NCI-H1092 treated with DMSO at 0.1 percent for 48 hours (cell line): ENCODE measurements around the gene NEIL1.

ENCODE experiments used
- DNase-seq: peaks from one replicate; lab custom pipeline; 2025; lab: John Stamatoyannopoulos, UW

The NEIL1 gene

GRCh38 chr15:75356517-75356916 is 9.7 kb downstream of the NEIL1 start:
- DNase-seq = no peak

- DNase-seq = no peak
These were observed 11.3 kb downstream of the NEIL1 start for GRCh38 chr15:75357976-75358673.

- DNase-seq = no peak
These were observed 12.1 kb downstream of the NEIL1 start for GRCh38 chr15:75358771-75359536.

- no peak for DNase-seq
These were observed 12.9 kb downstream of the NEIL1 start for GRCh38 chr15:75359537-75360250.

- no peak for DNase-seq
These were observed 13.6 kb downstream of the NEIL1 start for GRCh38 chr15:75360391-75360790.

GRCh38 chr15:75360856-75361255 is 14.0 kb downstream of the NEIL1 start:
- DNase-seq = no peak

GRCh38 chr15:75361361-75361988 is 14.6 kb downstream of the NEIL1 start:
- no peak for DNase-seq

GRCh38 chr15:75361989-75362641 is 15.3 kb downstream of the NEIL1 start:
- DNase-seq = no peak

GRCh38 chr15:75362642-75363249 is 15.9 kb downstream of the NEIL1 start:
- DNase-seq = no peak

GRCh38 chr15:75363786-75364185 is 16.9 kb downstream of the NEIL1 start:
- DNase-seq = no peak

GRCh38 chr15:75364881-75365280 is 18.0 kb downstream of the NEIL1 start:
- no peak for DNase-seq

GRCh38 chr15:75366163-75366562 is 19.3 kb downstream of the NEIL1 start:
- no peak for DNase-seq

GRCh38 chr15:75367006-75367405 is 20.2 kb downstream of the NEIL1 start:
- DNase-seq = no peak

GRCh38 chr15:75367406-75367912 is 20.6 kb downstream of the NEIL1 start:
- DNase-seq = no peak

- peak; percentile 85 for DNase-seq
These were observed 21.3 kb downstream of the NEIL1 start, which contains the start of gene MAN2C1 for GRCh38 chr15:75367913-75368688. MAN2C1 (minus strand) TSS chr15:75368607; CDS start chr15:75368583, 24 bp downstream.

GRCh38 chr15:75368689-75369239 is 21.9 kb downstream of the NEIL1 start:
- DNase-seq = peak; percentile 27

- DNase-seq = no peak
These were observed 23.2 kb downstream of the NEIL1 start for GRCh38 chr15:75369897-75370581.

- no peak for DNase-seq
These were observed 24.6 kb downstream of the NEIL1 start for GRCh38 chr15:75371486-75371885.
